K562 (cell line): ENCODE data around the gene CTCF. TPM values are rescaled to one million over a fixed set of nuclear protein-coding genes. Genes with fewer than 3 reads are reported as not detected.
A peak's percentile ranks its signal among the peaks of the same experiment; 100 is the strongest.

Source experiments
- CBX3 ChIP-seq, 2 experiments: IDR thresholded peaks; 1 replicate in 1 of 2; 2 replicates in 1 of 2; pipeline ENCODE4 v1.6.1; 2012; ENCODE audit warnings: inconsistent platforms in 2 of 2, low read length in 2 of 2, borderline replicate concordance in 1 of 2, control low read depth in 1 of 2
- CCAR2 ChIP-seq: fragments of 200-400 bp; formaldehyde crosslinking; IDR thresholded peaks from 2 replicates; pipeline ENCODE4 v1.6.1; 2017; ENCODE audit warnings: mild to moderate bottlenecking, low read depth, low read length
- HINFP ChIP-seq: fragments of 450-650 bp; conservative IDR thresholded peaks from 2 replicates; pipeline ENCODE4 v1.6.1; 2016; ENCODE audit warnings: missing genetic modification characterization, low read depth, mild to moderate bottlenecking, control low read depth, missing compliant biosample characterization
- MAFF ChIP-seq: IDR thresholded peaks from 2 replicates; pipeline ENCODE4 v1.6.1; 2012; ENCODE audit warnings: low read length, improper control_type of control experiment
- PHF21A ChIP-seq: fragments of 450-650 bp; IDR thresholded peaks from 2 replicates; pipeline ENCODE4 v1.6.1; 2017; ENCODE audit warnings: low read depth, borderline replicate concordance
- TAF7 ChIP-seq: fragments of 450-650 bp; IDR thresholded peaks from 2 replicates; pipeline ENCODE4 v1.6.1; 2016; ENCODE audit warnings: missing genetic modification characterization, missing compliant biosample characterization
- ZNF263 ChIP-seq: sonication (generic); formaldehyde crosslinking; IDR thresholded peaks from 2 replicates; pipeline ENCODE4 v1.8.0; 2022; ENCODE audit warnings: mild to moderate bottlenecking, missing genetic modification reagents, borderline replicate concordance
- ZNF318 ChIP-seq, 2 experiments: fragments of 450-650 bp; IDR thresholded peaks; 2 replicates each; pipeline ENCODE4 v1.6.1; 2016; ENCODE audit warnings: mild to moderate bottlenecking in 2 of 2, borderline replicate concordance in 1 of 2, low read depth in 1 of 2, moderate library complexity in 1 of 2
- ZNF511 ChIP-seq: sonication (generic); formaldehyde crosslinking; IDR thresholded peaks from 2 replicates; pipeline ENCODE4 v1.8.0; 2022; ENCODE audit warnings: mild to moderate bottlenecking, missing genetic modification reagents
- polyA plus RNA-seq, 8 experiments: library from polyadenylated mRNA; depleted of rRNA in 4 of 8; stranded (reverse) in 5 of 8; unstranded in 3 of 8; fragments of >200 nt; fragmentation: Nextera tagmentation in 2 of 8; fragmentation: Illumina TruSeq in 1 of 8; extraction: Ambion mirVana in 2 of 8; extraction: Trizol in 1 of 8; gene quantifications; 2 replicates each; pipeline versions ENCODE4 v1.2.1 to v1.2.3, GENCODE V29; 2011 to 2014; ENCODE audit warnings: inconsistent platforms in 1 of 8, missing spikeins in 1 of 8
- total RNA-seq, 7 experiments: library from RNA; depleted of rRNA in 6 of 7; stranded (reverse); fragments of >200 nt in 6 of 7; fragmentation: Illumina TruSeq in 2 of 7; extraction: Trizol in 2 of 7; gene quantifications; 2 replicates each; pipeline versions ENCODE4 v1.2.1 to v1.2.3, GENCODE V29; 2011 to 2021; ENCODE audit warnings: low replicate concordance in 1 of 7

CTCF gene
- total and polyA plus RNA-seq, 9 of the 15 experiments (the other 6 are each of a cell fraction or from before 2014, with no cell fraction given): 7.8 to 49.2 (median 33.9) TPM

GRCh38 chr16:67521095-67521804 is 41.1 kb upstream of the CTCF start (continued):
- no peak for TF ChIP-seq ZNF318 (IDR thresholded peaks at IDR 0.05; ENCODE audit: borderline replicate concordance in 1 of 2, low read depth in 1 of 2)
- TF ChIP-seq CCAR2: no peak
- peak in 1 of 2 experiments; percentile 41; a peak in 1 of 3 replicates for TF ChIP-seq CBX3 (IDR thresholded peaks at IDR 0.05; ENCODE audit: borderline replicate concordance in 1 of 2, low read length in 2 of 2)
- peak; percentile 61; the same call in 1 of the 2 replicates for TF ChIP-seq ZNF263 (CRISPR knock-in tag)
- peak; percentile 38; the same call in 1 of the 2 replicates for TF ChIP-seq TAF7 (tag)
- TF ChIP-seq HINFP (tag): no peak
- peak; percentile 5; the same call in 1 of the 2 replicates for TF ChIP-seq ZNF511 (CRISPR knock-in tag)
- TF ChIP-seq MAFF: peak; percentile 52
- no peak for TF ChIP-seq PHF21A
